Measurements from ENCODE around the gene ONECUT3.
A peak's percentile ranks its signal among the peaks of the same experiment; 100 is the strongest.

Gene ONECUT3

GRCh38 chr19:1717200-1717969 lies 35.9 kb upstream of the ONECUT3 start:
- DNase-seq (ENCODE audit: low read depth) = no peak
- H3K4me3 ChIP-seq (ENCODE audit: control insufficient read depth, low read depth, low read length) = no peak overlapping the region
- no peak for TF ChIP-seq CTCF (conservative IDR thresholded peaks at IDR 0.05; ENCODE audit: control insufficient read depth, insufficient read depth, low read depth, low read length)

- no peak for DNase-seq (ENCODE audit: low read depth)
- no peak overlapping the region for H3K4me3 ChIP-seq (ENCODE audit: control insufficient read depth, low read depth, low read length)
- no peak for TF ChIP-seq CTCF (conservative IDR thresholded peaks at IDR 0.05; ENCODE audit: control insufficient read depth, insufficient read depth, low read depth, low read length)
These were observed 35.4 kb upstream of the ONECUT3 start for GRCh38 chr19:1717970-1718264.

GRCh38 chr19:1718420-1719291 lies 34.6 kb upstream of the ONECUT3 start:
- TF ChIP-seq CTCF (conservative IDR thresholded peaks at IDR 0.05; ENCODE audit: control insufficient read depth, insufficient read depth, low read depth, low read length) = no peak
- no peak for DNase-seq (ENCODE audit: low read depth)
- no peak overlapping the region for H3K4me3 ChIP-seq (ENCODE audit: control insufficient read depth, low read depth, low read length)

- no peak overlapping the region for H3K4me3 ChIP-seq (ENCODE audit: control insufficient read depth, low read depth, low read length)
- no peak for DNase-seq (ENCODE audit: low read depth)
- TF ChIP-seq CTCF (conservative IDR thresholded peaks at IDR 0.05; ENCODE audit: control insufficient read depth, insufficient read depth, low read depth, low read length) = no peak
These were observed 33.8 kb upstream of the ONECUT3 start for GRCh38 chr19:1719519-1719918.

- no peak overlapping the region for H3K4me3 ChIP-seq (ENCODE audit: control insufficient read depth, low read depth, low read length)
- TF ChIP-seq CTCF (conservative IDR thresholded peaks at IDR 0.05; ENCODE audit: control insufficient read depth, insufficient read depth, low read depth, low read length) = no peak
- DNase-seq (ENCODE audit: low read depth) = no peak
These were observed 33.1 kb upstream of the ONECUT3 start for GRCh38 chr19:1720237-1720636.

- DNase-seq (ENCODE audit: low read depth) = peak; percentile 24
- peak overlapping the region; percentile 45 for H3K4me3 ChIP-seq (ENCODE audit: control insufficient read depth, low read depth, low read length)
- no peak for TF ChIP-seq CTCF (conservative IDR thresholded peaks at IDR 0.05; ENCODE audit: control insufficient read depth, insufficient read depth, low read depth, low read length)
These were observed 27.9 kb upstream of the ONECUT3 start for GRCh38 chr19:1725100-1726064.

Data from fibroblast of mammary gland (primary cell).